TTC549 (cell line): Measurements from ENCODE around the gene TSPO.

Source experiments
- FAIRE-seq: peaks from 2 replicates; lab custom pipeline; 2012; peaks lifted over from hg19 to GRCh38; lab: Jason Lieb, UNC

TSPO gene

GRCh38 chr22:43159484-43160178, 8.3 kb downstream of the TSPO start:
- no peak for FAIRE-seq

- no peak for FAIRE-seq
Measured at GRCh38 chr22:43160497-43161126, 9.3 kb downstream of the TSPO start.

GRCh38 chr22:43162412-43163150, 11.2 kb downstream of the TSPO start:
- no peak for FAIRE-seq

GRCh38 chr22:43163241-43163795, 12.0 kb downstream of the TSPO start:
- FAIRE-seq: no peak

GRCh38 chr22:43164636-43165035, 13.3 kb downstream of the TSPO start:
- FAIRE-seq: no peak

- no peak for FAIRE-seq
Measured at GRCh38 chr22:43166132-43166930, 15.0 kb downstream of the TSPO start.

GRCh38 chr22:43167001-43167589, 15.7 kb downstream of the TSPO start:
- no peak for FAIRE-seq

GRCh38 chr22:43168471-43169309, 17.3 kb downstream of the TSPO start:
- FAIRE-seq: no peak

- FAIRE-seq: no peak
Measured at GRCh38 chr22:43169310-43170130, 18.2 kb downstream of the TSPO start.

GRCh38 chr22:43170131-43170480, 18.7 kb downstream of the TSPO start:
- FAIRE-seq: no peak

- FAIRE-seq: no peak
Measured at GRCh38 chr22:43171019-43171491, 19.7 kb downstream of the TSPO start.

- no peak for FAIRE-seq
Measured at GRCh38 chr22:43171607-43172006, 20.2 kb downstream of the TSPO start.

GRCh38 chr22:43172191-43172590, 20.8 kb downstream of the TSPO start:
- FAIRE-seq: no peak

- no peak for FAIRE-seq
Measured at GRCh38 chr22:43173566-43173965, 22.2 kb downstream of the TSPO start.

- FAIRE-seq: no peak
Measured at GRCh38 chr22:43173976-43174720, 22.8 kb downstream of the TSPO start.

GRCh38 chr22:43174941-43175531, 23.7 kb downstream of the TSPO start:
- no peak for FAIRE-seq

GRCh38 chr22:43176090-43176489, 24.7 kb downstream of the TSPO start:
- no peak for FAIRE-seq

- no peak for FAIRE-seq
Measured at GRCh38 chr22:43177479-43177878, 26.1 kb downstream of the TSPO start.
